IPS DF 6.9 (cell line): ENCODE results near the gene ARHGAP24.

Experiments used
- DNase-seq: peaks from one replicate; pipeline ENCODE4 v3.0.0-alpha.2; 2013; ENCODE audit warnings: low read depth, low spot score
- H3K27ac ChIP-seq: one replicate; pipeline ENCODE4 v1.5.1; 2013; ENCODE audit warnings: low read length, control low read depth
- H3K27me3 ChIP-seq: 2 replicates; pipeline ENCODE4 v1.6.1; 2013; ENCODE audit warnings: mild to moderate bottlenecking, low read length; ENCODE audit not compliant: control insufficient read depth, insufficient read depth
- H3K36me3 ChIP-seq: 2 replicates; pipeline ENCODE4 v1.6.1; 2013; ENCODE audit warnings: low read length; ENCODE audit not compliant: control insufficient read depth, insufficient read depth
- H3K4me1 ChIP-seq: 2 replicates; pipeline ENCODE4 v1.6.1; 2013; ENCODE audit warnings: low read length; ENCODE audit not compliant: control insufficient read depth, insufficient read depth
- H3K4me3 ChIP-seq: 2 replicates; pipeline ENCODE4 v1.5.1; 2013; ENCODE audit warnings: mild to moderate bottlenecking, low read length
- H3K9me3 ChIP-seq: 2 replicates; pipeline ENCODE4 v1.6.1; 2013; ENCODE audit warnings: low read length, inconsistent platforms; ENCODE audit not compliant: control insufficient read depth, insufficient read depth
- WGBS: extraction: QIAGEN DNeasy Blood & Tissue Kit; methylation state at CpG from one replicate; pipeline ENCODE4 v1.1.7; 2013; ENCODE audit warnings: mixed read lengths, missing lambda C conversion rate; ENCODE audit not compliant: insufficient read length, insufficient coverage; 5-methylcytosine and 5-hydroxymethylcytosine counted together

Gene ARHGAP24

GRCh38 chr4:85548841-85549240 lies 73.9 kb downstream of the ARHGAP24 start:
- no peak for DNase-seq
- no peak overlapping the region for H3K27ac ChIP-seq

GRCh38 chr4:85555206-85555605 lies 80.3 kb downstream of the ARHGAP24 start:
- Histone ChIP-seq H3K9me3 (no peaks in the 10 kb centered on the region), H3K27ac (no peak overlapping the region), H3K4me1 (no peaks in the 10 kb centered on the region), H3K4me3 (no peak overlapping the region), H3K27me3 (no peaks in the 10 kb centered on the region), H3K36me3 (no peaks in the 10 kb centered on the region)
- DNase-seq: no peak
- no CpG with 5 or more reads among the region's 1 CpG for WGBS

More at GRCh38 chr4:85548841-85549240, 73.9 kb downstream of the ARHGAP24 start:
- no CpG with 5 or more reads among the region's 2 CpGs for WGBS
- no peaks in the 10 kb centered on the region for H3K36me3 ChIP-seq
- H3K4me3 ChIP-seq: no peak overlapping the region
- no peaks in the 10 kb centered on the region for H3K27me3 ChIP-seq
- no peaks in the 10 kb centered on the region for H3K4me1 ChIP-seq
- no peaks in the 10 kb centered on the region for H3K9me3 ChIP-seq

DNA sequence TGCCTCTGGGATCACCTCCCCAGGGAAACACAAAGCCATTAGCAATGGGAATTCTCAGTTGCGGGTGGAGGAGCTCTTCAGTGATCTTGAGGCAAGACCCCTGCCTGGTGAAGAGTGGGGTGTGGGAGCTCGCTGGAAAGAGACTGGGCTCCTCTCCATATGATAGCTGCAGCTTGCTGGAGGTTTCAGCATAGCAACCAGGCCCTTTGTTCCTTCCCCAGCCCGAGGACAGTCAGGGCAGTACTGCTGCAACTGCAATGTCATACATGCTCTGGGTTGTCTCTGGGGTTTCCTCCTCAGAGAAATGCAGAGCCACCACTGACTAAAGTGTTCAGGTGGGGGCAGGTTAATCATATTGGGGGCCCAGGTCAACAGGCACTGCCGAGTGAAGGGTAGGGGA lies 81.3 kb downstream of the ARHGAP24 start:
- no peaks in the 10 kb centered on the region for H3K27me3 ChIP-seq
- no CpG with 5 or more reads among the region's 4 CpGs for WGBS
- no peaks in the 10 kb centered on the region for H3K9me3 ChIP-seq
- no peak overlapping the region for H3K27ac ChIP-seq
- H3K4me1 ChIP-seq: no peaks in the 10 kb centered on the region
- H3K4me3 ChIP-seq: no peak overlapping the region
- no peaks in the 10 kb centered on the region for H3K36me3 ChIP-seq
- no peak for DNase-seq

DNA sequence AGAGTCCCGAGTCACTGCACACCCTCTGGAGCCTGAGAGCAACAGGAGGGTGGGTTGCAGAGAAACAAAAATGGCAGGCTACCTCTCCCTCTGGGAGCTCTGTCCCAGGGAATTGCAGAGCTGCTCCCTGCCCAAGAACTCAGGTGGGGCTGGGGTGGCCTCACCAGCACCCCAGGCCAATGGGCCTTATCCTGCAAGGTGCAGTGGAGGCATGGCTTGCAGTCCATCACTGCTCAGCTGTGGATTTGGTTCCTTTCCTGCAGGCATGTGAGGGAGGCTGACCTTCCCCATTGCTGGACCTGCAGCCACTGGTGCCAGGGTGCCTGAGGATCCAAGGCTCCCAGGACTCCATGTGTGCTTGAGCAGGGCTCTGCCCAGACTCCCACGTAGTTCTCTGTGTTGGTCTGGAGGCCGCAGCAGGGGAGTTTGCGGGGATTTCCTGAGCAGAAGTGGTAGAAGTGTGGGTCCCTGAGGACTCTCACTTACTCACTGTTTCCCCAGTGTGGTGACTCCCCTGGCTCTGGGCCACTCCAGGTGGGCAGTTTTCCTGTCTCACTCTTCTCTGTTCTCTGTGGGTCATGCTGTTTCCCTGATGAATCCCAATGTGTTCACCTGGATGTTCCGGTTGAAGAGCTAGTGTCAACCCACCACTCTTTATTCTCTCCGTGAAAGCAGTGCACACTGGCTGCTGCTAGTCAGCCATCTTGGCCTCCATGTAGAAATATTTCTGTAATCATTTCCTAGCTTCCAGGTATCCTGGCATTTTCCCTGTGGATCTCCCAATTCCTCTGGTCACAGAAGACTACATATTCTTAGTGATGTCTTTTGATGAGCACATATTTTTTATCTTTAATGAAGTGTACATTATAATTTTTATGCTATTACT lies 82.3 kb downstream of the ARHGAP24 start:
- Histone ChIP-seq H3K27me3 (no peaks in the 10 kb centered on the region), H3K36me3 (no peaks in the 10 kb centered on the region), H3K27ac (no peak overlapping the region), H3K9me3 (no peaks in the 10 kb centered on the region), H3K4me1 (no peaks in the 10 kb centered on the region), H3K4me3 (no peak overlapping the region)
- WGBS: no CpG with 5 or more reads among the region's 6 CpGs
- no peak for DNase-seq

- no peaks in the 10 kb centered on the region for H3K9me3 ChIP-seq
- no peaks in the 10 kb centered on the region for H3K27me3 ChIP-seq
- no peak overlapping the region for H3K27ac ChIP-seq
- DNase-seq: no peak
- H3K4me1 ChIP-seq: no peaks in the 10 kb centered on the region
- WGBS: no CpG with 5 or more reads among the region's 4 CpGs
- no peak overlapping the region for H3K4me3 ChIP-seq
- H3K36me3 ChIP-seq: no peaks in the 10 kb centered on the region
Measured at GRCh38 chr4:85565761-85566480, 91.0 kb downstream of the ARHGAP24 start.

DNA sequence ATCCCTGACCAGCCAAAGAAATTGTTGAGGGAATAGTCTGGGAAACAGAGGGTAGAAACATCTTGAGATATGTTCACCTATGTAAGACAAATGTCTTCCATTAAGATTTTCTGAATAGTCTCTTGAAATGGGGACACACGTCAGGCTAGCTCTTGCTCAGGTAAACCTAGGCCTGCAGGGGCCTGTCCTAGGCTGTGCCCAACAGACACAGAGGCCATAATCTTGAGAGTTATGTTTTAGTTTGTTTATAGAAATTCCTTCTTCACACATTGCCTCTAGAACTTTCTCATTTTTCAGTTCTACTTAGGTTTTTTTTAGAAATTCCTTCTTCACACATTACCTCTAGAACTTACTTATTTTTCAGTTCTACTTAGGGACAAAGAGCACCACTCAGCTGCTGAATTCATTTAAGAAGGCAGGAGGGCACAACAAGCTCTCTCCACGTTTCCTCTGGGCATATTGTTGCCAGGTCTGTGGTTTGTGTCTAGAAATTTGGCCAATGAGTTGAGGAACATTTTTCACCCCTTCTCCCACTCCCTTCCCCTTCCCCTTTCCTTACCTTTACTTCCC lies 94.9 kb downstream of the ARHGAP24 start:
- H3K27me3 ChIP-seq: no peaks in the 10 kb centered on the region
- H3K4me1 ChIP-seq: no peaks in the 10 kb centered on the region
- no peak overlapping the region for H3K4me3 ChIP-seq
- H3K36me3 ChIP-seq: no peaks in the 10 kb centered on the region
- no peak for DNase-seq
- no peak overlapping the region for H3K27ac ChIP-seq
- no peaks in the 10 kb centered on the region for H3K9me3 ChIP-seq
- WGBS: no CpG with 5 or more reads among the region's 2 CpGs

- WGBS: no CpG with 5 or more reads among the region's 3 CpGs
- no peak for DNase-seq
- Histone ChIP-seq H3K9me3 (no peaks in the 10 kb centered on the region), H3K27ac (no peak overlapping the region), H3K27me3 (no peaks in the 10 kb centered on the region), H3K4me3 (no peak overlapping the region), H3K4me1 (no peaks in the 10 kb centered on the region), H3K36me3 (no peaks in the 10 kb centered on the region)
Measured at GRCh38 chr4:85570388-85570787, 95.4 kb downstream of the ARHGAP24 start.

DNA sequence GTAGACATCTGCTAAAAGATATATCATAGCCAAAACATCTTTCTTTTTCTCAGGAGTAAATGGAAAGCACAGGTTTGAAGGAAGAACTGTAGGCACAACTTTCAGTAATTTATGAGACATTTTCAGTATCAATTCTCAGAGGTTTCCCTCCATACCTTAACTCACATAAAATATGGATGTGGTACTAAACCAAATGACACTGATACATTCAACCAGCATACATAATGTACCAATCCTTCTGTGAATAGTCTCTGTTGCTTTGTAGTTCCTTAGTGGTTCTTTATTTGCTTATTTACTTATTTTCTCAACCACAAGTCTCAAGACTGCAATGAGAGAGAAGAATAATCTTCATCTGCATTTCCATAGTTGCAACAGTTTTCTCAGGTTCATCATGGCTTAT lies 96.1 kb downstream of the ARHGAP24 start:
- DNase-seq: no peak
- Histone ChIP-seq H3K27ac (no peak overlapping the region), H3K4me3 (no peak overlapping the region), H3K4me1 (no peaks in the 10 kb centered on the region), H3K9me3 (no peaks in the 10 kb centered on the region), H3K27me3 (no peaks in the 10 kb centered on the region), H3K36me3 (no peaks in the 10 kb centered on the region)

DNA sequence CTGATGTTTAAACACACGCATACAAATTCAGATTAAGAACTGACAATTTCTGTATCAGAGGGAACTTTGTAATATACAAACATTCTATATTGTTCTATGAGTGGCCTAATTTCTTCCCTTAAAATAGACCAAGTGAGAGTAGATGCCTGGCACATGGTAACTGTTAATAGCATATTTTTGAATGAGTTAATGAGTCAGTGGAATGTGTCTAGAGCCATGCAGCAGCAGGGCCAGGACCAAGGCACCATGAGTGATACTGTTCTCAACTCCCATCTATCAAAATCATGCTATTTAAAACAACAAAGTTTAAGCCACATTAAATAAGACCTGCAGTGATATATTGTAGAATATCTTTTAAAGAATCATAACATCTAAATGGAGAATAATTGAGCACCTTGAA lies 98.3 kb downstream of the ARHGAP24 start:
- Histone ChIP-seq H3K27me3 (no peaks in the 10 kb centered on the region), H3K4me1 (no peaks in the 10 kb centered on the region), H3K4me3 (no peak overlapping the region), H3K27ac (no peak overlapping the region), H3K9me3 (no peaks in the 10 kb centered on the region), H3K36me3 (no peaks in the 10 kb centered on the region)
- no peak for DNase-seq
- WGBS: no CpG with 5 or more reads among the region's 1 CpG

DNA sequence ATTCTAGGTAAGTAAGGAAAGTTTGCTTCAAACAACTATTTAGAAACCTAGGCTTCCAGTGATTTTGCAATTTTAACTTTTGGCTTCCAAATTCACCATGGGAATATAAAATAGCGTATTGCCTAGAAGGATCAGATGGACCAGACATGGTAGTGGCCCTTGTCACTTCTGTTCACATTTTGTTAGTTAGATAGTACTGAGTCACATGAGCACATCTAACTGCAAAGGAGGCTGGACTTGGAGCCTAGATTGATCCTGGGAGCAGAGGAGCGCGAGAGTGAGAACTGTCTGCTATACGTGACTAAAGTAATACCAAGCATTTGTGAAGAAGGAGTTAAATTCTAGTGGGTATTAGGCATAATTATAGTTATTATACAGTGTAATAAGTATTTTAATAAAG lies 102.4 kb downstream of the ARHGAP24 start:
- WGBS: no CpG with 5 or more reads among the region's 4 CpGs
- H3K36me3 ChIP-seq: no peaks in the 10 kb centered on the region
- no peaks in the 10 kb centered on the region for H3K4me1 ChIP-seq
- no peak for DNase-seq
- no peak overlapping the region for H3K27ac ChIP-seq
- no peaks in the 10 kb centered on the region for H3K27me3 ChIP-seq
- H3K9me3 ChIP-seq: no peaks in the 10 kb centered on the region
- no peak overlapping the region for H3K4me3 ChIP-seq
